GM21717 (cell line): ENCODE results near the gene DENND5A.
A peak's percentile ranks its signal among the peaks of the same experiment; 100 is the strongest.

Source experiments
- ATAC-seq: cut with Tn5 transposase; IDR thresholded peaks from one replicate; pipeline ENCODE4 v1.9.1; 2021; ENCODE audit warnings: mild to moderate bottlenecking, moderate library complexity; ENCODE audit not compliant: unreplicated experiment

The DENND5A gene

DNA sequence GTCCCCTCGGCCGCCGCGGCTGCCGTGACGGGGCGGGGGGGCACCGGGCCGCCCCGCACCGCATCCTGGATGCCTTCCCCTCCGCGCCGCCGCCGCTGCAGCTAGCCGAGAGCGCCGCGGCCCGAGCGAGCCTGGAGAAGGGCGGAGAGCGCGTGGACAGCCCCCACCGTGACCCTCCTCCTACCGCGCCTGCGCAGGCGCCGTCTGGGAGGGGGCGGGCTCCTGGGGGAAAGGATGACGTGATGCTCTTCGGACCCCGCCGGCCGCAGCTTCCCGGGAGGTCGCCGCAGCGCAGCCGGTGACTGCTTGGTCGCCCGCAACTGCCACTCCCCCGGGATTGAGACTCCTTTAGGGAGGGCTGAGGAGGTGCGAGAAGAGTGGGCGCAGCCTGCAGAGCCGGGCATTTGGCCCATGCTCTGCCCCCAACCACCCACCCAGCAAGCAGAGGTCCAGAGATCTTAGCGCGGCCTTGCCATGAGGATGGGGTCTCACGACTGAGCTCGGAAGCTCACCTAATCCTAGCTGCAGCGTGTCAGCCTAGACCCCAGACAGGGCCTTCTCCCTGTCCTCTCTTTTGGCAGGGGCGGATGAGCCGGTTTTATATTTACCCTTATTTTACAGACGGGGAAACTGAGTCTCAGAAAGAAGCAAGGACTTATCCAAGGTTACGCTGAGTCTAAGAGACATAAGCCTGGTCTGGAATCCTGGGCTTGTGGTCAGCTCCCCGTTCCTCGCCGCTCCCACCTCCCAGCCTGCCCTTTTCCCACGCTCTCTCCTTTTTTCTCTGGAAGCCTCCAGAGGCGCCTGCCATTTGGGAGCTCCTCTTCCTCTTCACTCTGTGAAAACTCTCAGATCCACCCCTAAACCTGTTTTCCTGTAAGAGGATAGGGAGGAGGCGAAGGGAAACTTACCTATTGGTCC, at the start of gene DENND5A:
Gene DENND5A (minus strand): TSS at position 140 of the 921 bp plus-strand sequence. CDS start 281 bp downstream, outside the sequence.
- ATAC-seq, result peak; percentile 28

DNA sequence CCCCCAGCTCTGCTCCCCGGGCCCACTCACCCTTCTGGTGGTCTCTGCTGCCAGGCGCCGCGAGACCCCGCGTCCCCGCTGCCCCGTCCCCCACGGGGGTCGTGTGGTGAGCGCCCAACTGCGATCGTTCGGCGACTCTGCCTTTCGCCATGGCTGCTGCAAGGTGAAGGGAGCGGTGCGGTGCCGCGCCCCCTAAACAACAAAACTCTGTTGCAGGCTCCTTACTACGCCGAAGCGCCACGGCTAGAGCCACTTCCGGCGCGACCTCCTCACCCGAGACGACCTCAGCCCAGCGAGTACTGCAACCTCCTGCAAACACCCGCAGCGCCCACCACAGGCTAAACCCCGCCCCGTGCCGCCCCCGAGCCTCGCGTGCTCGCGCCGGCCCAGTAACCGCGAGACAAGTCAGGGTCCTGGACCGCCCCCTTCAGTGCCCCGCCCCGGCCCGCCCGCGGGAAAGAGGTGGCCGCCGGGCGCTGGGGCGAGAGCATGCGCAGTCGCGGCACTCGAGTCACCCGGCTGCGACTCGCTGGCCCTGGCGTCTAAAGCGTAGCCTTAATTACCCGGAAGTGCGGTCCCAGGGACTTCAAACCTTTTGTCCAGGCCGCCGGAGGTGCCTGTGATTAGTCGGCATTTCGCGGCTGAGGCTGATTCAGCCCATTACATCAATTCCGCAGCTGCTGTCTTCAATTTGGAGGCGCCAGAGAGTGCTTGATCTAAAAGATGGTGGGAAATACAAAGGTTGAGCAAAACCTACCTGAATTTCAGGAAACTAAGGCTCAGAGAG, 49.3 kb upstream of the DENND5A start, which contains the start of gene TMEM41B:
Gene TMEM41B (minus strand): TSS at position 303 of the 787 bp plus-strand sequence. CDS start 152 bp downstream, at position 151.
- peak; percentile 94 for ATAC-seq

DNA sequence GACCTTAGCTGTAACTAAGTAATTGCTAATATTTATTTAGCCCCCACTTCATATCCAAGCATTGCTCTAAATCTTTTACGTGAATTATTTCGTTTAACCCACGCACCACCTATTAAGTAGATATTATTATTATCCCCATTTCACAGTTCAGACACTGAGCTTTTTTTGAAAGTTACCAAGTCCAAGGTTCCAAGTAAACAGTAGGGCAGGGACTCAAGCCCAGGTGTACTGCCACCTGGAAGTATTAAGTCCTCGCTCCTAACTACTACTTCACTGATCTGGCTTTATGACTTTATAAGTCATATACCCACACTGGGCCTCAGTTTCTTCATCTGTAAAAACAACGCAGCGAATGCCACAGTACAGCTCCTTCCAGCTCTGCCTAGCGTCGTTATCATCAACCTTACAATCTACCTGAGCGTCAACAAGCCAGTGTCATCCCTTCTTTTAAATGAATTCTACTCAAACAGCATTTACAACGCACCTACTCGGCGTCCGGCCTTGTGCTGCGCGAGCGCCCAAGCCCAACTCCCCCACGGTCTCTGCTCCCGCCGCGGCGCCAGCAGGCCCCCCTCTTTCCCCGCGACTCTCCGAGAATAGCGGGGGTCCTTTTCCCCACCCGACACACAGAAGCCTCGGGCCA, 48.6 kb upstream of the DENND5A start:
- peak; percentile 34 for ATAC-seq

DNA sequence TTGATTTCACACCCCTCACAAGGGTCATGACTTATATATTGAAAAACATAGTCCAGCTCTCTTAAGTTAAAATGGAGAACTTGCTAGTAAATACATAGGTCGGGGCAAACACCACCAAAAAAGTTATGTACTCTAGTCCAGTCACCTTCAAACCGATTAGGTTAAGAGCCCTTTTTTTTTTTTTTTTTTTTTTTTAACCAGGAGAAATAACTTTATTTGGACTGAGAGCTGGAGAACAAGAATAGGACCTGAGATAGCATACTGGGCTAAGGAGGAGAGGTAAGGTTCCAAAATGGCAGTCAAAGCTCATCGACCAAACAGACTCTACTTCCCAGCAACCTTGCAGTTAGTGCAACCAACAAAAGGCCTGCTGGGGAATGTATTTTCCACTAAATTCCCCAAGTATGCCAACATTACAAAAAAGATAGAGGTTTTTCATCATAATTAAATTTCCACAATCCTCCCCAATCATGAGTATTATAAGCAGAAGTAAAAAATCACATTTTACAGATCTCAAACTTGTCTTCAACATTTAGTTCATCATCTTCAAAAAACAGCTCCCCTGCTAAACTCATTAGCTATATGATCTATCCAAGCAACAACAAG, 45.4 kb upstream of the DENND5A start:
- ATAC-seq, result no peak

DNA sequence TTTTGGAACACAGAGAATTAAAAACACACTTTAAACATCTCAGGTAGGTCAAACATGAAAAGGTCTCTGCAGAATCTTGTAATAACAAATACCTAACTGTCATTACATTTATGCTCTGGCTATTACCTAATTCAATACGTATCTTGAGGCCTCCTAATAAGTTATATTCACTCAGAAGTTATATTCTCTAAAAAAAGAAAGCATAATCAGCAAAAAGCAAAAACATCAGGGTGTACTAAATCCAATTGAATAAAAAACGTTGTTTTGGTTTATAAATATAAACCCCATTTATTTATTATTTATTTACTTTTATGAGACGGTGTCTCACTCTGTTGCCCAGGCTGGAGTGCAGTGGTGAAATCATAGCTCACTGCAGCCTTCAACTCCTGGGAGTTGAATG, 39.0 kb upstream of the DENND5A start:
- no peak for ATAC-seq

DNA sequence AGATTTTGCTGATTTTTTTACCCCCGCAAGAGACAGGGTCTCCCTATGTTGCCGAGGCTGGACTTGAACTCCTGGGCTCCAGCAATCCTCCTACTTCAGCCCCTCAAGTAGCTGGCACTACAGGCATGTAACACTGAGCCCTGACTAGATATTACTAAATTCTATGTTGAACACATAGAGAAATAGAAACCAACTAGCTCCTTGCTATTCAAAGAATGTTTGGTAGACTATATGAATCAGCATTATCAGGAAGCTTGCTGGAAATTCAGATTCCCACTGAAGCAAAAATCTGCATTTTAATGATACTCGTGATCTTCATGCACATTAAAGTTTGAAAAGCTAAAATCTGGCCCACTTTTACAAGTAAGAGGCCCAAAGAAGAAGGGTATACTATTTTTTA, 37.3 kb upstream of the DENND5A start:
- ATAC-seq, result no peak

DNA sequence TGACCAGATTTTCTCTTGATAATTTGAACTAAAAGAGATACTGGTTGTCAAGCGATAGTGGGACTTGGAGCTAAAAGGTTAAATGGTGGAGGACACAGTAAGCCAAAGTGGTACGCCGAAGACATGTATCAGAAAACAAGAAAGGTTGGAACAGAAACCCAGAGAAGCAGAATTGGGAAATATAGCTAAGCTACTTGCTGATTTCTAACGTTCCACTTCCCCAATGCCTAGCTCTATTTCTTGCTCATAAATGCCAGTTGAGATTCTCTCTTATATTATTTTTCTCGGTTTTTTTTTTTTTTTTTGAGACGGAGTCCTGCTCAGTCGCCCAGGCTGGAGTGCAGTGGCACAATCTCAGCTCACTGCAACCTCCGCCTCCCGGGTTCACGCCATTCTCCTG, 36.6 kb upstream of the DENND5A start:
- no peak for ATAC-seq

DNA sequence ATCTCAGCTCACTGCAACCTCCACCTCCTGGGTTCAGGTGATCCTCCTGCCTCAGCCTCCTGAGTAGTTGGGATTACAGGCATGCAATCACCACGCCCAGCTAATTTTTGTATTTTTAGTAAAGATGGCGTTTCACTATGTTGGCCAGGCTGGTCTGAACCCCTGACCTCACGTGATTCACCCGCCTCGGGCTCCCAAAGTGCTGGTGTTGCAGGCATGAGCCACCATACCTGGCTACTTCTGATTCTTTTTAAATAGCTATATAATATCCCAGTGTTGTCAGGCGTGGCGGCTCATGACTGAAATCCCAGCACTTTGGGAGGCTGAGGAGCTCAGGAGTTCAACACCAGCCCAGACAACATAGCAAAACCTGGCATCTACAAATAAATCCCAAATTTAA, 28.5 kb upstream of the DENND5A start:
- ATAC-seq, result no peak

DNA sequence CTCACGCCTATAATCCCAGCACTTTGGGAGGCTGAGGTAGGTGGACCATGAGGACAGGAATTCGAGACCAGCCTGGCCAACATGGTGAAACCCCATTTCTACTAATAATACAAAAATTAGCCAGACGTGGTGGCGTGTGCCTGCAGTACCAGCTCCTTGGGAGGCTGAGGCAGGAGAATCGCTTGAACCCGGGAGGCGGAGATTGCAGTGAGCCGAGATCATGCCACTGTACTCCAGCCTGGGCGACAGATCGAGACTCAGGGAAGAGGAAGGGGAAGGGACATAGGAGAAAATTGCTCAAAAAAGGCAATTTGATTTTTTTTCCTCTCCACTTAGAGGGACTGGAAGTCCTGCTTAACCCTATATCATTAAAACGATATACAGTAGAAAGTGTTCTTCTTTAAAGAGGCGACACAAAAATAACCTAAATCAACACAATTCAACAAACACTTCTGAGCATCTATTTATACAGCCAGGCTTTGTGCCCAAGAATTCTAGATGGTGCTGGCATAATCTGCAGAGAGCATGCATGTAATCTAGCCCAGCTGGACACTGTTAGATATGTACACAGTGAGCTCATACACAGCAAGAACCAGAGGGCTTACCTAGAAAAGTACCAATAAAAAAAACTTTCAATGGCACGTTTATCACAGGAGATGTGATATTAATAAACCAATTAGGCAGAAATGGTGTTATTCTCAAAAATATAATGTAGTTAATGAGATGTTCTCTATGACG, 20.9 kb upstream of the DENND5A start:
- no peak for ATAC-seq

DNA sequence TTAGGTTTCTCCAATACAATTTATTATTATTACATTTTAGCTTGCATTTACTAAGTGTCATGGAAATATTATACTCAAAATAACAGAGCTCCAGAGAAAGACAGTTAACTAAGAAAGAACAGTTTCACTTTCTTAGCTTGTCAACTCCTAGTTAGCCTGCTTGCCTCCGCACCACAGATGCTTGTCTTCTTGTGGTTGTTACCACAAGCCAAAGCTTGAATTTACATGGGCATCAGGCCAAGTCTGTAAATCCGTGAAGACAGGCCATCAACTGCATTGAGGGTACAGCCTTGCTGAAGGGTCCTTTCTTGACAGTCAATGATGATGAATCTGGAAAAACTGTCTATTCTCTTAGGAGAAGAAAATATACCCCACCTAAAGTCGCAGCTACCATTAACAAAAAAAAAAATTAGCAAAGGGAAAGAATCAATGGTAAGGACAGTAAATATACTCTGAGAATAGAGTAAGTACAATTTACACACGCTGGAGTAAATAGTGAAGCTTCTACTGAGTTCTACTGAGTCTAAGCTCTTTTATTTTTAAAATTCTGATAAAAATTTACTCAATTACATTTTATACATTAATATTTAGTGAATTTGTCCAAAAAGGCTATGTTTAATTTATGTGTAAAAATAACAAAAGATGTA, 15.6 kb upstream of the DENND5A start:
- peak; percentile 92 for ATAC-seq

DNA sequence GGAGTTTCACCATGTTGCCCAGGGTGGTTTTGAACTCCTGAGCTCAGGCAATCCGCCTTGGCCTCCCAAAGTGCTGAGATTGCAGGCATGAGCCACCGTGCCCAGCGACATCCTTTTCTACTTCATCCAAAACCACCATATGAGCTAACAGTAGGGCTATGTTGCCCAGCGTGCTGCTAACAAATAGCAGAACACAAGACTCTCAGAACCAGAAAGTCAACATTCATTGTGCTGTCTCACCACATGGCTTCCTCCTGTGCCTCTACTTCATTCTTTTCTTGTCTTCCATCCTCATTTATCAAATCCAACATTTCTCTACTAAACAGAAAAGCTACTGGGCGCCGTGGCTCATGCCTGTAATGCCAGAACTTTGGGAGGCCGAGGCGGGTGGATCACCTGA, 12.0 kb upstream of the DENND5A start:
- ATAC-seq, result no peak

DNA sequence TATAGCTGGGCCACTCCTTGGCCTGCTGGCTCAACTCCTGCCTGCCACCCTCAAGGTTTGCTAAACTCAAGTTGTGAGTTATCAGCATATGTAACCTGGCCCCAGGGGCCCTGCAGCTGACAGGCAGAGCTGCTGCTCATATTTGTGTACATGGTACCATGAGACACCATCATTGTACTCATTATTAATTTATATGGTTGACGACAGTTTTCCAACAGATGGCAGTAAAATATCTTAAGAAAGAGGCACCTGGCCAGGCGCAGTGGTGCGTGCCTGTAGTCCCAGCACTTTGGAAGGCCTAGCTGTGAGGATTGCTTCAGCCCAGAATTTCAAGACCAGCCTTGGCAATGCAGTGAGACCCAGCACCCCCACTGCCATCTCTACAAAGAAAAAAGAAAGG, 11.4 kb upstream of the DENND5A start:
- no peak for ATAC-seq

DNA sequence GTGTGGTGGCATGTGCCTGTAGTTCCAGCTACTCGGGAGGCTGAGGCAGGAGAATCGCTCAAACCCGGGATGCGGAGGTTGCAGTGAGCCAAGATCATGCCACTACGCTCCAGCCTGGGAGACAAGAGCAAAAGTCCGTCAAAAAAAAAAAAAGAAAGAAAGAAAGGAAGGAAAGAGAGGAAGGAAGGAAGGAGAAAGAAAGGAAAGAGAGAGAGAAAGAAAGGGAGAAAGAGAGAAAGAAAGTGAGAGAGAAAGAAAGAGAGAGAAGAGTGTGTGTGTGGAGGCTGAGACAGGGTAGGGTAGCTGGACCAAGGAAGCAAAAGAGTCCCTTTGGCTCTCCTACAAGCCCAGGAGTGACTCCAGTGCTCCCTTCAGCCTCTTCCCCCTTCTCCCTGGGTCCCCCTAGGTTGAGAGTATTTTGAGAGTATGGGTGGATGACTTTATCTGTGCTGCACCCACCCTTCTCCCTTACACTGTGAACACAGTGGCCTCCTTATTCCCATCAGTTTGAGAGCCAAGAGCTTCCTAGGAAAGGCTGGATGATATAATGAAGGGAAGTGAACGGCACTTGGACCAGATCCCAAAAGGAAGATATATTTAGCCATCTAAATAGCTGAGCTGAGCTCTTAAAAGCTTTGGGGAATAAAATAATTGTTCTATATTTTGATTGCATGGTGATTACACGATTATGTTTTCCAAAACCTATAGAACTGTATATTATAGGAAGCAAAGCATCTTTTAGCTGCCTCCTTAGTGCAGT, 9.5 kb upstream of the DENND5A start:
- ATAC-seq, result no peak

DNA sequence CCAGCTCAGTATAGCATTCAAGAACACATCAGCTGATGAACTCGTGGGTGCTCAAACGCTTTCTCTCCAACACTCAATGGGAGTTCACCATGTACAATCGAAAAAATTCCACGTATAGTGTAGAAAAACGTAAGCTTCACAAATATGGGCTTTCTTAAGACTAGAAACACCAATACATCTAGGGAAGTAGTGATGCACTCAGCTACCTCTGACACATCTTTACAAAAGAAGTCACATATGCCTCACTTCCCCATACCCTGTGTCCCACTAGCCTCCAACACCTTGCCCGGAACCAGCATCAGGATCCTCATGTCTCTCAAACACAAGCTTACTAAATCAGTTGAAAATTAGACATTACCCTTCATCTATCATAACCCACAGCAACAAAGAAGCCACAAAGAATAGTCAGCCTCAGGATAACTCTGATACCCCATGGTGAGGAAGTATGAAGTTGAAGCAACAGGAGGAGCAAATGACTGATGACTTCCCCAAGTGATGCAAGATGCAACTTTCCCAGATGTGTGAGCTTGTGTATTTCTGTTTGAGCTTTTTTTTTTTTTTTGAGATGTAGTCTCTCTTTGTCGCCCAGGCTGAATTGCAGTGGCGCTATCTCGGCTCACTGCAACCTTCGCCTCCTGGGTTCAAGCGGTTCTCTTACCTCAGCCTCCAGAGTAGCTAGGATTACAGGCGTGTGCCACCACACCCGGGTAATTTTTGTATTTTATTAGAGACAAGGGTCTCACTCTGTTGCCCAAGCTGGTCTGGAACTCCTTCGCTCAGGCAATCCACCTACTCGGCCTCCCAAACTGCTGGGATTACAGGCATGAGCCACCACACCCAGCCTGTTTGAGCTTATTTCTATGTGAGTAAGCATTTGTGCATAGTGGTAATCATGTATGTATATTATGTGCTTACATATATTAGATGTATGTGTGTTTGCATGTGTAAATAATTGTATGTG, 8.5 kb upstream of the DENND5A start:
- no peak for ATAC-seq

DNA sequence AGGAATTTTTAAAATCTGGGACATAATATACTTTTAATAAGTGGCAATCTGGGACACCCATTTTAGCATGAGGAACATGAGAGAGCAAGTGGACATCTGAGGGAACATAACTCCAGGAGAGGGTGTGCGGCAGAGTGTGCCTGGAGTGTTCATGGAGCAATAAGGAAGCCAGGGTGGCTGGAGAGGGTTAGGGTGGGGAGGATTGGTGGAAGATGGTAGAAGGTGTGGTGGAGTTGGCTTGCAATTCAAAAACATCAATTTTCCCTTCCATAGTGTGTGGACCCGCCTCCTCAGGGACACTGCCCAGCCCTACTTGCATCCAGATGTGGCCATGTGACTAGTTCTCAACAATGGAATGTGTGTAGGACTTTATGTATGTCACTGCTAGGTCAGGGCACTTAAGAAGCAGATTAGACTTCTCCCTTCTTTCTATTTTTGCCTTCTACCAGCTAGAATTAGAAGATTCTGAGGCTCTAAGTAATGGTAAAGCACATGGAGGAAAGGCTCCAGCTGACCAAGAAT, 4.4 kb upstream of the DENND5A start:
- no peak for ATAC-seq

DNA sequence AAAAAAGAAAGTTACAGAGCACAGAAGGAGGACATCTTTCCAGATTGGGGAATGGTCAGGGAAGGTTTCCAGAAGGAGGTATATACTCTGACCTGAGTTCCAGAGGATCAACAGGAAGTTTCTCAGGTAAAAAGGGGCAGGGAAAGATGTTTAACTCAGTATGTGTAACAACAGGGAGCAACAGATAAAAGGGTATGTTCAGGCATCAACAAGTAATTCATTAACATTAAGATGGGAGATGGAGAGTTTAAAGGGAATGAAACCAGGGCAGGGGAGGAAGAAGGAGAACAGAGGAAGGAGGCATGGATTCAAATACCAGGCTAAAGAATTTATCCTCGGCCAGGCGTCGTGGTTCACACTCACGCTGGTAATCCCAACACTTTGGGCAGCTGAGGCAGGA, 2.5 kb upstream of the DENND5A start:
- ATAC-seq, result no peak

DNA sequence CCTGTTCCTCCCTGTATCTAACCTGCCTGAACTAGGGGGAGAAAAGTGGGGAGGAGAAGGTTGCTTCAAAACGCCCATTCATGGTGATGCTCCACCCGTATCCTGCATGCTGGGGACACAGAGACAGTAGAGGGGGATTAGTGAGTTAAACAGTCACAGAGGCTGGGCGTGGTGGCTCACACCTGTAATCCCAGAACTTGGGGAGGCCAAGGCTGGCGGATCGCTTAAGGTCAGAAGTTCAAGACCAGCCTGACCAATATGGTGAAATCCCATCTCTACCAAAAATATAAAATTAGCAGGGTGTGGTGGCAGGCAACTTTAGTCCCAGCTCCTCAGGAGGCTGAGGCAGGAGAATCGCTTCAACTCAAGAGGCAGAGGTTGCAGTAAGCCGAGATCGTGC, 1.8 kb upstream of the DENND5A start:
- ATAC-seq, result no peak
